Thyroid gland (tissue), 4 donors: Measurements from ENCODE around the gene SPATA24.

Experiments
- CTCF ChIP-seq, 6 experiments: fragments of 200-600 bp in 3 of 6; fragments of 450-650 bp in 3 of 6; sonication (generic) in 3 of 6; IDR thresholded peaks; one replicate each; pipeline ENCODE4 v1.5.1; 2016 to 2019; ENCODE audit warnings: antibody characterized with exemption in 6 of 6, mild to moderate bottlenecking in 2 of 6, inconsistent platforms in 1 of 6, moderate library complexity in 1 of 6
- POLR2A ChIP-seq, 2 donors: fragments of 450-650 bp; IDR thresholded peaks; one replicate each; pipeline ENCODE4 v1.6.1; 2017; ENCODE audit warnings: antibody characterized with exemption in 2 of 2, mild to moderate bottlenecking in 2 of 2, moderate library complexity in 1 of 2

GRCh38 chr5:139403418-139403786 is 487 bp downstream of the SPATA24 start:
- no peak for TF ChIP-seq CTCF (IDR thresholded peaks at IDR 0.05)
- TF ChIP-seq POLR2A (IDR thresholded peaks at IDR 0.05) = no peak
